NCI-H2227 (cell line): ENCODE data around the gene PAPOLB.

ENCODE experiments used
- DNase-seq: peaks from one replicate; lab custom pipeline; 2025; ENCODE audit not compliant: unreplicated experiment; lab: John Stamatoyannopoulos, UW

The PAPOLB gene

GRCh38 chr7:4825081-4825480, 36.7 kb downstream of the PAPOLB start:
- no peak for DNase-seq

- no peak for DNase-seq
Observed at GRCh38 chr7:4824120-4824775, 37.6 kb downstream of the PAPOLB start.

- DNase-seq, result no peak
Observed at GRCh38 chr7:4823441-4824119, 38.2 kb downstream of the PAPOLB start.

- no peak for DNase-seq
Observed at GRCh38 chr7:4822677-4823076, 39.2 kb downstream of the PAPOLB start.

GRCh38 chr7:4820967-4821471, 40.8 kb downstream of the PAPOLB start:
- DNase-seq, result no peak

GRCh38 chr7:4820405-4820966, 41.3 kb downstream of the PAPOLB start:
- DNase-seq, result no peak

- DNase-seq, result no peak
Observed at GRCh38 chr7:4819560-4820404, 42.0 kb downstream of the PAPOLB start.

- DNase-seq, result no peak
Observed at GRCh38 chr7:4818000-4818794, 43.6 kb downstream of the PAPOLB start.

GRCh38 chr7:4817178-4817901, 44.5 kb downstream of the PAPOLB start:
- DNase-seq, result no peak

- no peak for DNase-seq
Observed at GRCh38 chr7:4816419-4817080, 45.3 kb downstream of the PAPOLB start.

- no peak for DNase-seq
Observed at GRCh38 chr7:4815609-4816418, 46.0 kb downstream of the PAPOLB start.

- no peak for DNase-seq
Observed at GRCh38 chr7:4815121-4815520, 46.7 kb downstream of the PAPOLB start.

- DNase-seq, result no peak
Observed at GRCh38 chr7:4814433-4814832, 47.4 kb downstream of the PAPOLB start.

- no peak for DNase-seq
Observed at GRCh38 chr7:4809666-4810065, 52.2 kb downstream of the PAPOLB start.

GRCh38 chr7:4809091-4809591, 52.7 kb downstream of the PAPOLB start:
- no peak for DNase-seq

- DNase-seq, result no peak
Observed at GRCh38 chr7:4808565-4808964, 53.3 kb downstream of the PAPOLB start.

GRCh38 chr7:4808026-4808425, 53.8 kb downstream of the PAPOLB start:
- no peak for DNase-seq
